ENCODE data around the gene ANKK1. TPM values are rescaled to one million over a fixed set of nuclear protein-coding genes. Genes with fewer than 3 reads are reported as not detected.

The ANKK1 gene
- total and polyA plus RNA-seq, 9 of the 15 experiments (the other 6 are each of a cell fraction or from before 2014, with no cell fraction given) = not detected

DNA sequence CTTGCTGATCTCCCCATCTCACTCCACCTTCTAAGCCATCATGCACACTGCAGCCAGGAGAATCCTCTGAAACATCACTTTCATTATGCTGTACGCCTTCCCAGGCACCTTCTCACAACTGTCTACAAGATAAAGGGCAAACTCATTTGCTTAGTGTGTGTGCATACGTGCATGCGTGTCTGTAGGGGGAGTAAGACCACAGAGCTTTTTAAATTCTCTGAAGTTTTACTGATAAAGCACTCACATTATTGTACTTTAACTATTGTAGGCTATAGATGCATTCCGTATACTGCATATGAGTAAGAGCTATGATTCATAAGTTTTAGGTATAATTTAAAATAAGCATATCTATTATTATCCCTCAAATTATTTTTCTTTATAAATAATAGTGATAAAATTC is 15.3 kb upstream of the ANKK1 start:
- H3K4me1 ChIP-seq (replicated peaks in 1 of 2; ENCODE audit: control insufficient read depth in 2 of 2, insufficient read depth in 2 of 2, low read length in 2 of 2) = peaks cover 0 to 8% of the 10 kb centered on the region in 2 experiments; a peak in 3 of 5 replicates
- intact Hi-C loops (cut with micrococcal nuclease) (loop anchor here (1.0 kb wide), 1 partner anchor 160 kb away; no protein-coding TSS in a partner anchor), in situ Hi-C loops (cut with MboI) (no loop called here)
- H3K4me2 ChIP-seq (ENCODE audit: insufficient read depth, low read length) = no peak overlapping the region
- H4K20me1 ChIP-seq (replicated peaks; ENCODE audit: control insufficient read depth, insufficient read depth, low read length) = no peaks in the 10 kb centered on the region
- ChIA-PET CTCF (ENCODE audit: low intra/inter-chr PET ratio) (no interaction called here), POLR2A (interaction anchor here (0.8 kb wide), 1 partner anchor 9 kb away, joined by 3 read pairs; no protein-coding TSS in a partner anchor)
- no peak overlapping the region for H3K27ac ChIP-seq (ENCODE audit: extremely low read depth, low read depth, low read length)
- no peaks in the 10 kb centered on the region for H3K79me2 ChIP-seq (ENCODE audit: control insufficient read depth, insufficient read depth, low read length)
- WGBS (ENCODE audit: insufficient coverage, low coverage, missing lambda C conversion rate) = 10% methylated on average over 4 of the region's 4 CpGs
- no peaks in the 10 kb centered on the region for H3K9me1 ChIP-seq (ENCODE audit: control insufficient read depth, insufficient read depth, low read length)
- no peaks in the 10 kb centered on the region for H3K9me3 ChIP-seq (replicated peaks; ENCODE audit: control insufficient read depth, insufficient read depth, low read depth, low read length)
- no peak for TF ChIP-seq U2AF1 (optimal IDR thresholded peaks at IDR 0.05; ENCODE audit: low read depth, low read length)
- TF ChIP-seq, protein P1, sequence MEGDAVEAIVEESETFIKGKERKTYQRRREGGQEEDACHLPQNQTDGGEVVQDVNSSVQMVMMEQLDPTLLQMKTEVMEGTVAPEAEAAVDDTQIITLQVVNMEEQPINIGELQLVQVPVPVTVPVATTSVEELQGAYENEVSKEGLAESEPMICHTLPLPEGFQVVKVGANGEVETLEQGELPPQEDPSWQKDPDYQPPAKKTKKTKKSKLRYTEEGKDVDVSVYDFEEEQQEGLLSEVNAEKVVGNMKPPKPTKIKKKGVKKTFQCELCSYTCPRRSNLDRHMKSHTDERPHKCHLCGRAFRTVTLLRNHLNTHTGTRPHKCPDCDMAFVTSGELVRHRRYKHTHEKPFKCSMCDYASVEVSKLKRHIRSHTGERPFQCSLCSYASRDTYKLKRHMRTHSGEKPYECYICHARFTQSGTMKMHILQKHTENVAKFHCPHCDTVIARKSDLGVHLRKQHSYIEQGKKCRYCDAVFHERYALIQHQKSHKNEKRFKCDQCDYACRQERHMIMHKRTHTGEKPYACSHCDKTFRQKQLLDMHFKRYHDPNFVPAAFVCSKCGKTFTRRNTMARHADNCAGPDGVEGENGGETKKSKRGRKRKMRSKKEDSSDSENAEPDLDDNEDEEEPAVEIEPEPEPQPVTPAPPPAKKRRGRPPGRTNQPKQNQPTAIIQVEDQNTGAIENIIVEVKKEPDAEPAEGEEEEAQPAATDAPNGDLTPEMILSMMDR (IDR thresholded peaks at IDR 0.05 in 2 of 3, conservative IDR thresholded peaks at IDR 0.05 in 1 of 3; ENCODE audit: insufficient read depth in 2 of 3, low read depth in 1 of 3, low read length in 3 of 3) = peak in 2 of 3 experiments; percentile 11 to 35; a peak in 3 of 6 replicates
- peak in 1 of 2 experiments; percentile 37; a peak in 2 of 4 replicates for TF ChIP-seq RAD21 (CRISPR knock-in tag; conservative IDR thresholded peaks at IDR 0.05 in 1 of 2, IDR thresholded peaks at IDR 0.05 in 1 of 2)
- H3K27me3 ChIP-seq (ENCODE audit: control insufficient read depth in 2 of 2, insufficient read depth in 2 of 2, low read length in 2 of 2) = peaks cover 0 to 21% of the 10 kb centered on the region in 2 experiments; a peak in 2 of 5 replicates
- H2AFZ ChIP-seq (ENCODE audit: low read depth, low read length) = no peak overlapping the region
- FAIRE-seq (no peak), DNase-seq (ENCODE audit: extremely low read depth in 1 of 4, low spot score in 3 of 4) (peak in 2 of 4 experiments; percentile 11 to 25), ATAC-seq (peak; percentile 71)
- H3K4me3 ChIP-seq = no peak overlapping the region
- H3K9ac ChIP-seq (ENCODE audit: insufficient read depth in 1 of 2, low read depth in 2 of 2, low read length in 2 of 2) = no peak overlapping the region
- no peaks in the 10 kb centered on the region for H3K36me3 ChIP-seq (ENCODE audit: control insufficient read depth, insufficient read depth, low read length)
- BruUV-seq (replicated peaks) = no TSS peak
